SK-N-SH treated with all-trans-retinoic acid at 6 μM for 48 hours (cell line): ENCODE data around the gene SMIM38.

Experiments
- ATAC-seq: fragments of 200-7000 bp; cut with Tn5 transposase; 3 replicates; pipeline ENCODE4 v1.9.1; 2020; ENCODE audit warnings: mild to moderate bottlenecking, moderate library complexity
- ARNTL ChIP-seq: fragments of 450-650 bp; formaldehyde crosslinking; IDR thresholded peaks from 2 replicates; pipeline ENCODE4 v1.5.0; 2020; ENCODE audit warnings: low read depth, mild to moderate bottlenecking, moderate library complexity, borderline replicate concordance
- BACH2 ChIP-seq: fragments of 250-450 bp; sonication (Bioruptor Pico); IDR thresholded peaks from 2 replicates; pipeline ENCODE4 v1.9.0; 2021; ENCODE audit warnings: mild to moderate bottlenecking, borderline replicate concordance
- CSDC2 ChIP-seq: fragments of 250-450 bp; sonication (Bioruptor Pico); IDR thresholded peaks from 2 replicates; pipeline ENCODE4 v1.5.0; 2020; ENCODE audit warnings: mild to moderate bottlenecking, moderate library complexity
- GLIS3 ChIP-seq: fragments of 250-450 bp; sonication (Bioruptor Pico); IDR thresholded peaks from 2 replicates; pipeline ENCODE4 v1.5.0; 2020; ENCODE audit warnings: mild to moderate bottlenecking, moderate library complexity
- ISL1 ChIP-seq: fragments of 250-450 bp; sonication (Bioruptor Pico); IDR thresholded peaks from 2 replicates; pipeline ENCODE4 v2.1.2; 2022; ENCODE audit warnings: mild to moderate bottlenecking, moderate library complexity
- OSR1 ChIP-seq: fragments of 250-450 bp; sonication (Bioruptor Pico); IDR thresholded peaks from 2 replicates; pipeline ENCODE4 v1.8.0; 2022; ENCODE audit warnings: moderate library complexity, mild to moderate bottlenecking, inconsistent platforms
- PATZ1 ChIP-seq: fragments of 250-450 bp; sonication (Bioruptor Pico); IDR thresholded peaks from 2 replicates; pipeline ENCODE4 v1.8.0; 2020; ENCODE audit warnings: mild to moderate bottlenecking, moderate library complexity, borderline replicate concordance
- POU6F1 ChIP-seq: fragments of 250-450 bp; sonication (Bioruptor Pico); IDR thresholded peaks from 2 replicates; pipeline ENCODE4 v1.8.0; 2021; ENCODE audit warnings: low read depth, mild to moderate bottlenecking, moderate library complexity, borderline replicate concordance
- PPARA ChIP-seq: fragments of 250-450 bp; sonication (Bioruptor Pico); IDR thresholded peaks from 2 replicates; pipeline ENCODE4 v1.5.0; 2020; ENCODE audit warnings: mild to moderate bottlenecking, borderline replicate concordance
- RARB ChIP-seq: fragments of 250-450 bp; sonication (Bioruptor Pico); IDR thresholded peaks from 2 replicates; pipeline ENCODE4 v1.8.0; 2021; ENCODE audit warnings: mild to moderate bottlenecking, moderate library complexity
- SNAI2 ChIP-seq: fragments of 250-450 bp; sonication (Bioruptor Pico); IDR thresholded peaks from 2 replicates; pipeline ENCODE4 v1.5.0; 2020; ENCODE audit warnings: mild to moderate bottlenecking, moderate library complexity
- TCF4 ChIP-seq: fragments of 250-450 bp; sonication (Bioruptor Pico); IDR thresholded peaks from 2 replicates; pipeline ENCODE4 v1.8.0; 2021; ENCODE audit warnings: mild to moderate bottlenecking, moderate library complexity, borderline replicate concordance
- TOX ChIP-seq: fragments of 250-450 bp; sonication (Bioruptor Pico); IDR thresholded peaks from 2 replicates; pipeline ENCODE4 v1.8.0; 2021; ENCODE audit warnings: mild to moderate bottlenecking, moderate library complexity, borderline replicate concordance
- TSHZ2 ChIP-seq: fragments of 250-450 bp; sonication (Bioruptor Pico); IDR thresholded peaks from 2 replicates; pipeline ENCODE4 v1.5.0; 2020; ENCODE audit warnings: mild to moderate bottlenecking, moderate library complexity
- ZFP3 ChIP-seq: fragments of 250-450 bp; sonication (Bioruptor Pico); IDR thresholded peaks from 2 replicates; pipeline ENCODE4 v1.5.0; 2020; ENCODE audit warnings: mild to moderate bottlenecking, moderate library complexity
- ZFP30 ChIP-seq: fragments of 450-650 bp; formaldehyde crosslinking; IDR thresholded peaks from 2 replicates; pipeline ENCODE4 v1.5.0; 2022; ENCODE audit warnings: mild to moderate bottlenecking, moderate library complexity
- ZNF565 ChIP-seq: fragments of 450-650 bp; formaldehyde crosslinking; conservative IDR thresholded peaks from 2 replicates; pipeline ENCODE4 v1.5.0; 2020; ENCODE audit warnings: low read depth, mild to moderate bottlenecking, moderate library complexity
- ZNF70 ChIP-seq: fragments of 450-650 bp; formaldehyde crosslinking; IDR thresholded peaks from 2 replicates; pipeline ENCODE4 v1.5.0; 2020; ENCODE audit warnings: mild to moderate bottlenecking, moderate library complexity
- ZNF8 ChIP-seq: fragments of 450-650 bp; formaldehyde crosslinking; IDR thresholded peaks from 2 replicates; pipeline ENCODE4 v1.5.0; 2020; ENCODE audit warnings: mild to moderate bottlenecking, moderate library complexity
- TF ChIP-seq, protein P1 (sequence below): fragments of 250-450 bp; sonication (Bioruptor Pico); IDR thresholded peaks from 2 replicates; pipeline ENCODE4 v1.5.1; 2021; ENCODE audit warnings: mild to moderate bottlenecking, moderate library complexity

The SMIM38 gene

DNA sequence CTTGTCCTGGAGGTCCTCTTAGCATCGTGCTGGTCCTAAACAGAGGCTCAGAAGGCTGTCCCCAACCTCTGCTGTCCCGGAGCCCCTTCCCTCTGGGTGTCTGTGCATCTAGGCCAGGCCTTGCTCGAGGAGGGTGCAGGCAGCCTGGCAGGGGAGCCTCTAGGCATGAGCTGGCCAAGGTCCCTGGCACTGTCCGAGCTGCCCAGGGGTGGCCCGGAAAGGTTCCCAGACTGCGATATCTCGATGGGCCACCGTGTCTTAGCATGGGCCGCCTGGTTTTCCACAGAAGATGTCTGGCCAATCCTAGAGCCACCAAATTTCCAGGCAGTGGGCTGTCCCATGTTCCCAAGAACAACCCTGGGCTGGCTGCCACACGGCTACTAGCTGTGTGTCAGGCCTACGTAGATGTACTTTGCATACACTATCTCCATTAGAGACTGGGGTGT lies 24.6 kb upstream of the SMIM38 start (continued):
- TF ChIP-seq, protein P1, sequence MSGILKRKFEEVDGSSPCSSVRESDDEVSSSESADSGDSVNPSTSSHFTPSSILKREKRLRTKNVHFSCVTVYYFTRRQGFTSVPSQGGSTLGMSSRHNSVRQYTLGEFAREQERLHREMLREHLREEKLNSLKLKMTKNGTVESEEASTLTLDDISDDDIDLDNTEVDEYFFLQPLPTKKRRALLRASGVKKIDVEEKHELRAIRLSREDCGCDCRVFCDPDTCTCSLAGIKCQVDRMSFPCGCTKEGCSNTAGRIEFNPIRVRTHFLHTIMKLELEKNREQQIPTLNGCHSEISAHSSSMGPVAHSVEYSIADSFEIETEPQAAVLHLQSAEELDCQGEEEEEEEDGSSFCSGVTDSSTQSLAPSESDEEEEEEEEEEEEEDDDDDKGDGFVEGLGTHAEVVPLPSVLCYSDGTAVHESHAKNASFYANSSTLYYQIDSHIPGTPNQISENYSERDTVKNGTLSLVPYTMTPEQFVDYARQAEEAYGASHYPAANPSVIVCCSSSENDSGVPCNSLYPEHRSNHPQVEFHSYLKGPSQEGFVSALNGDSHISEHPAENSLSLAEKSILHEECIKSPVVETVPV = no peak
- no peak for TF ChIP-seq PATZ1
- TF ChIP-seq ARNTL = no peak
- TF ChIP-seq GLIS3 = no peak
- no peak for TF ChIP-seq BACH2 (CRISPR knock-in tag)
- no peak for TF ChIP-seq OSR1

GRCh38 chr11:69131644-69132300 lies 24.0 kb upstream of the SMIM38 start:
- TF ChIP-seq ZNF565 (no peak), ZFP3 (CRISPR knock-in tag) (no peak)
- ATAC-seq = peak; percentile 97

DNA sequence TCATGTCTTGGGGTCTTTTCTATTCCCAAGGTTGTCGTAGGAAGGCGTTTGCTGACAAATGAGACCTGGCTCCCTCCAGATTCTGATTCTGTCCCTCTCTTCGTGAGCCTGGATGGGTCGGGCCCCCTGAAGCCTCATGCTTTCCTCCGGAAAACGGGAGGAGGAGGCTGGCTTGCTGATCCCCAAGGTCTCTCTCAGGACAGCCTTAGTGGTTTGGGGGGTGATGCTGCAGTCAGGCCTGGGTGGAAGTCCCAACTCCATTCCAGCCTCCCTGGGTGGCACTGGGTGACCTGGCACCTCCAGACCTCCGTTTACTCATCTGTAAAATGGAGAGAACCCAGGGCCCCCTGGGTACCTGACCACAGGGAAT lies 23.4 kb upstream of the SMIM38 start:
- TF ChIP-seq RARB (CRISPR knock-in tag) = no peak
- TF ChIP-seq TCF4 (CRISPR knock-in tag) = no peak
- no peak for TF ChIP-seq ISL1
- TF ChIP-seq ZNF8 (CRISPR knock-in tag) = no peak
- no peak for TF ChIP-seq PATZ1
- no peak for TF ChIP-seq ZNF565
- no peak for TF ChIP-seq ARNTL
- TF ChIP-seq, protein P1 = no peak
- no peak for TF ChIP-seq POU6F1
- no peak for TF ChIP-seq OSR1
- no peak for ATAC-seq

DNA sequence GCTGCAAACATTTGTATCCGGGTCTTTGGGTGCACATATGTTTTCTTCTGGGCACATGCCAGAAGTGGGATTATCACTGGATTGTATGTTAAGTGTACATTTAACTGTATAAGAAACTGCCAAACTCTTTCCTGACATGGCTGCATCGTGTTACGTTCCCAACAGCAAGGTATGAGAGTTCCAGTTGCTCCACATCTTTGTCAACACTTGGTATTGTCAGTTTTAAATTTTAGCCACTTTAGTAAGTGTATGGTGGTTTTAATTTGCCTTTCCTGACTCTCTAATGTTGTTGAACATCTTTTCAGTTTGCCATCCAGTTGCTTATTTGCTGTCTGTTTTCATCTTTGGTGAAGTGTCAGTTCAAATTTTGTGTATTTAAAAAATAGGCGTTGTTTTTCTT lies 22.5 kb upstream of the SMIM38 start:
- ATAC-seq = no peak
- no peak for TF ChIP-seq BACH2 (CRISPR knock-in tag)
- TF ChIP-seq POU6F1 = no peak
- no peak for TF ChIP-seq CSDC2 (CRISPR knock-in tag)
- no peak for TF ChIP-seq TCF4 (CRISPR knock-in tag)
- no peak for TF ChIP-seq OSR1
- TF ChIP-seq TOX (CRISPR knock-in tag) = no peak
- no peak for TF ChIP-seq ZFP30 (CRISPR knock-in tag)
- TF ChIP-seq ZNF565 = no peak
- no peak for TF ChIP-seq TSHZ2
- TF ChIP-seq SNAI2 (CRISPR knock-in tag) = no peak
- TF ChIP-seq PATZ1 = no peak
- TF ChIP-seq ISL1 = no peak
- TF ChIP-seq ARNTL = no peak
- no peak for TF ChIP-seq ZNF8 (CRISPR knock-in tag)
- TF ChIP-seq ZNF70 (CRISPR knock-in tag) = no peak
- no peak for TF ChIP-seq PPARA (CRISPR knock-in tag)
- TF ChIP-seq RARB (CRISPR knock-in tag) = no peak
